K562 (cell line): ENCODE data around the gene HARS2. TPM values are rescaled to one million over a fixed set of nuclear protein-coding genes. Genes with fewer than 3 reads are reported as not detected.

Experiments
- ATF7 ChIP-seq: fragments of 450-650 bp; IDR thresholded peaks from 2 replicates; pipeline ENCODE4 v1.7.1; 2014; ENCODE audit warnings: mild to moderate bottlenecking, moderate library complexity
- C11orf30 ChIP-seq: fragments of 450-650 bp; IDR thresholded peaks from 2 replicates; pipeline ENCODE4 v1.6.1; 2016; ENCODE audit warnings: low read depth, mild to moderate bottlenecking
- CAMTA2 ChIP-seq: fragments of 250-450 bp; sonication (Bioruptor Pico); conservative IDR thresholded peaks from 2 replicates; pipeline ENCODE4 v1.5.1; 2022
- CREB1 ChIP-seq, 2 experiments: sonication (generic) in 1 of 2; formaldehyde crosslinking in 1 of 2; IDR thresholded peaks; 2 replicates each; pipeline versions ENCODE4 v1.6.1 to v1.8.0; 2012 to 2022; ENCODE audit warnings: inconsistent platforms in 1 of 2, mild to moderate bottlenecking in 1 of 2, missing genetic modification reagents in 1 of 2, moderate library complexity in 1 of 2
- DPF2 ChIP-seq: fragments of 450-650 bp; IDR thresholded peaks from 2 replicates; pipeline ENCODE4 v1.6.1; 2016
- GATAD2B ChIP-seq: fragments of 450-650 bp; IDR thresholded peaks from 2 replicates; pipeline ENCODE4 v1.6.1; 2017; ENCODE audit warnings: mild to moderate bottlenecking, borderline replicate concordance
- HDAC1 ChIP-seq, 2 experiments: fragments of 450-650 bp; IDR thresholded peaks; 2 replicates each; pipeline ENCODE4 v1.6.1; 2016 to 2017; ENCODE audit warnings: inconsistent platforms in 1 of 2, mild to moderate bottlenecking in 1 of 2, moderate library complexity in 1 of 2
- HNRNPH1 ChIP-seq: fragments of 200-400 bp; formaldehyde crosslinking; optimal IDR thresholded peaks from 2 replicates; pipeline ENCODE3; 2017; ENCODE audit warnings: low read depth, mild to moderate bottlenecking, low read length, moderate library complexity
- KLF16 ChIP-seq: IDR thresholded peaks from 2 replicates; pipeline ENCODE4 v1.6.1; 2016; ENCODE audit warnings: antibody characterized with exemption
- MEF2D ChIP-seq: conservative IDR thresholded peaks from 2 replicates; pipeline ENCODE4 v1.6.1; 2016; ENCODE audit warnings: low read depth, missing genetic modification characterization, missing compliant biosample characterization
- NFYB ChIP-seq: IDR thresholded peaks from 2 replicates; pipeline ENCODE4 v1.6.1; 2011; ENCODE audit warnings: mild to moderate bottlenecking, moderate library complexity; ENCODE audit not compliant: insufficient read length; ENCODE audit errors: extremely low read depth
- NONO ChIP-seq, 2 experiments: fragments of 200-400 bp in 1 of 2; fragments of 450-650 bp in 1 of 2; formaldehyde crosslinking in 1 of 2; IDR thresholded peaks; 2 replicates each; pipeline ENCODE4 v1.6.1; 2017; ENCODE audit warnings: low read depth in 2 of 2, mild to moderate bottlenecking in 2 of 2, moderate library complexity in 2 of 2, low read length in 1 of 2
- POLR2G ChIP-seq: fragments of 200-400 bp; formaldehyde crosslinking; IDR thresholded peaks from 2 replicates; pipeline ENCODE4 v1.6.1; 2017; ENCODE audit warnings: low read depth, mild to moderate bottlenecking, antibody characterized with exemption, low read length, moderate library complexity
- PURB ChIP-seq: sonication (generic); formaldehyde crosslinking; IDR thresholded peaks from 2 replicates; pipeline ENCODE4 v1.9.0; 2021; ENCODE audit warnings: low read depth, mild to moderate bottlenecking, missing genetic modification reagents
- SRSF3 ChIP-seq: fragments of 200-400 bp; formaldehyde crosslinking; IDR thresholded peaks from 2 replicates; pipeline ENCODE4 v1.6.1; 2016; ENCODE audit warnings: mild to moderate bottlenecking, low read length, moderate library complexity; ENCODE audit not compliant: insufficient read depth
- SRSF9 ChIP-seq: fragments of 200-400 bp; formaldehyde crosslinking; IDR thresholded peaks from 2 replicates; pipeline ENCODE4 v1.6.1; 2017; ENCODE audit warnings: low read depth, low read length, borderline replicate concordance
- TEAD4 ChIP-seq, 2 experiments: sonication (generic) in 1 of 2; formaldehyde crosslinking in 1 of 2; IDR thresholded peaks; 2 replicates each; pipeline versions ENCODE4 v1.6.1 to v1.8.0; 2012 to 2022; ENCODE audit warnings: borderline replicate concordance in 1 of 2, inconsistent platforms in 1 of 2, low read length in 1 of 2, mild to moderate bottlenecking in 1 of 2, missing genetic modification reagents in 1 of 2
- ZNF121 ChIP-seq: sonication (generic); formaldehyde crosslinking; conservative IDR thresholded peaks from 2 replicates; pipeline ENCODE4 v1.8.0; 2022; ENCODE audit warnings: missing genetic modification reagents
- ZNF175 ChIP-seq: fragments of 200-800 bp; sonication (Bioruptor generic); IDR thresholded peaks from 2 replicates; pipeline ENCODE4 v1.6.1; 2016; ENCODE audit warnings: low read depth, mild to moderate bottlenecking, missing genetic modification characterization, missing compliant biosample characterization
- ZNF232 ChIP-seq: sonication (generic); formaldehyde crosslinking; IDR thresholded peaks from 2 replicates; pipeline ENCODE4 v1.8.0; 2022; ENCODE audit warnings: mild to moderate bottlenecking, missing genetic modification reagents
- ZNF583 ChIP-seq: fragments of 250-450 bp; sonication (Bioruptor Pico); IDR thresholded peaks from 2 replicates; pipeline ENCODE4 v1.4.0; 2020
- ZNF589 ChIP-seq: fragments of 200-800 bp; sonication (Bioruptor generic); IDR thresholded peaks from 2 replicates; pipeline ENCODE4 v1.6.1; 2016; ENCODE audit warnings: low read depth, missing genetic modification characterization, missing compliant biosample characterization
- polyA plus RNA-seq, 8 experiments: library from polyadenylated mRNA; depleted of rRNA in 4 of 8; stranded (reverse) in 5 of 8; unstranded in 3 of 8; fragments of >200 nt; fragmentation: Nextera tagmentation in 2 of 8; fragmentation: Illumina TruSeq in 1 of 8; extraction: Ambion mirVana in 2 of 8; extraction: Trizol in 1 of 8; gene quantifications; 2 replicates each; pipeline versions ENCODE4 v1.2.1 to v1.2.3, GENCODE V29; 2011 to 2014; ENCODE audit warnings: inconsistent platforms in 1 of 8, missing spikeins in 1 of 8
- total RNA-seq, 7 experiments: library from RNA; depleted of rRNA in 6 of 7; stranded (reverse); fragments of >200 nt in 6 of 7; fragmentation: Illumina TruSeq in 2 of 7; extraction: Trizol in 2 of 7; gene quantifications; 2 replicates each; pipeline versions ENCODE4 v1.2.1 to v1.2.3, GENCODE V29; 2011 to 2021; ENCODE audit warnings: low replicate concordance in 1 of 7
- TF ChIP-seq, protein P1 (sequence below): fragments of 200-800 bp; sonication (Bioruptor generic); IDR thresholded peaks from 2 replicates; pipeline ENCODE4 v1.6.1; 2017; ENCODE audit warnings: missing genetic modification characterization, missing compliant biosample characterization
- TF ChIP-seq, protein P2 (sequence below): fragments of 250-450 bp; sonication (Bioruptor Pico); IDR thresholded peaks from 2 replicates; pipeline ENCODE4 v1.5.0; 2020; ENCODE audit warnings: mild to moderate bottlenecking
- TF ChIP-seq, protein P3 (sequence below): fragments of 250-450 bp; sonication (Bioruptor Pico); IDR thresholded peaks from 2 replicates; pipeline ENCODE4 v1.6.1; 2021; ENCODE audit warnings: mild to moderate bottlenecking
- TF ChIP-seq, protein P4 (sequence below): fragments of 450-650 bp; IDR thresholded peaks from 2 replicates; pipeline ENCODE4 v1.6.1; 2016; ENCODE audit warnings: low read depth, mild to moderate bottlenecking, moderate library complexity

Gene HARS2
- total and polyA plus RNA-seq, 9 of the 15 experiments (the other 6 are each of a cell fraction or from before 2014, with no cell fraction given): 8.5 to 41.6 (median 27.1) TPM

DNA sequence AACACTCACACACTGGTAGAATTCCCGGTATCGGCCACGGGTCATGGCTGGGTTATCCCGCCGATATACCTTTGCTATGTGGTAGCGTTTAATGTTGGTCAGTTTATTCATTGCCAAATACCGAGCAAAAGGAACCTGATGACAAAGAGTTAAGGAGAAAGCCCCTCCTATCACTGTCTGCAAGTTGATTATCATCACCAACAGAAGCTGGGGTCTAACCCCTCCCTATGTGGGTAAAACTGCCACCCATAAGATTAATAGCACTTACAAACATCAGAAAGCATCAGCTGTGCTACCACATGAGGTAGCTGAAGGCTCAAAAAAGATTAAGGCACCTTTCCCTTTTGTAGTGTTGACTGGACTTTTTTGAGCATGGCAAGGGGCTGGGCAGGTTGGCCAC is 12.3 kb upstream of the HARS2 start (continued):
- TF ChIP-seq NFYB (no peak), ZNF121 (CRISPR knock-in tag) (no peak), NONO (IDR thresholded peaks at IDR 0.05; ENCODE audit: low read depth in 2 of 2, low read length in 1 of 2) (no peak), ZNF232 (CRISPR knock-in tag) (no peak), SRSF3 (no peak), GATAD2B (no peak), CREB1 (IDR thresholded peaks at IDR 0.05) (peak; percentile 17; the same call in 1 of the 2 replicates), CREB1 (CRISPR knock-in tag; IDR thresholded peaks at IDR 0.05) (no peak), ZNF589 (CRISPR knock-in tag) (no peak), SRSF9 (no peak), HNRNPH1 (no peak), HDAC1 (IDR thresholded peaks at IDR 0.05) (no peak), MEF2D (tag) (no peak), TEAD4 (IDR thresholded peaks at IDR 0.05; ENCODE audit: low read length) (peak; percentile 84), TEAD4 (CRISPR knock-in tag; IDR thresholded peaks at IDR 0.05; ENCODE audit: borderline replicate concordance) (no peak), C11orf30 (no peak), ATF7 (no peak), POLR2G (no peak), KLF16 (peak; percentile 49; the same call in 1 of the 2 replicates), ZNF175 (CRISPR knock-in tag) (no peak), CAMTA2 (CRISPR knock-in tag) (no peak), PURB (CRISPR knock-in tag) (no peak), ZNF583 (CRISPR knock-in tag) (no peak), DPF2 (peak; percentile 71)
- TF ChIP-seq, protein P1, sequence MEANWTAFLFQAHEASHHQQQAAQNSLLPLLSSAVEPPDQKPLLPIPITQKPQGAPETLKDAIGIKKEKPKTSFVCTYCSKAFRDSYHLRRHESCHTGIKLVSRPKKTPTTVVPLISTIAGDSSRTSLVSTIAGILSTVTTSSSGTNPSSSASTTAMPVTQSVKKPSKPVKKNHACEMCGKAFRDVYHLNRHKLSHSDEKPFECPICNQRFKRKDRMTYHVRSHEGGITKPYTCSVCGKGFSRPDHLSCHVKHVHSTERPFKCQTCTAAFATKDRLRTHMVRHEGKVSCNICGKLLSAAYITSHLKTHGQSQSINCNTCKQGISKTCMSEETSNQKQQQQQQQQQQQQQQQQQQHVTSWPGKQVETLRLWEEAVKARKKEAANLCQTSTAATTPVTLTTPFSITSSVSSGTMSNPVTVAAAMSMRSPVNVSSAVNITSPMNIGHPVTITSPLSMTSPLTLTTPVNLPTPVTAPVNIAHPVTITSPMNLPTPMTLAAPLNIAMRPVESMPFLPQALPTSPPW (CRISPR knock-in tag): peak; percentile 75
- TF ChIP-seq, protein P2, sequence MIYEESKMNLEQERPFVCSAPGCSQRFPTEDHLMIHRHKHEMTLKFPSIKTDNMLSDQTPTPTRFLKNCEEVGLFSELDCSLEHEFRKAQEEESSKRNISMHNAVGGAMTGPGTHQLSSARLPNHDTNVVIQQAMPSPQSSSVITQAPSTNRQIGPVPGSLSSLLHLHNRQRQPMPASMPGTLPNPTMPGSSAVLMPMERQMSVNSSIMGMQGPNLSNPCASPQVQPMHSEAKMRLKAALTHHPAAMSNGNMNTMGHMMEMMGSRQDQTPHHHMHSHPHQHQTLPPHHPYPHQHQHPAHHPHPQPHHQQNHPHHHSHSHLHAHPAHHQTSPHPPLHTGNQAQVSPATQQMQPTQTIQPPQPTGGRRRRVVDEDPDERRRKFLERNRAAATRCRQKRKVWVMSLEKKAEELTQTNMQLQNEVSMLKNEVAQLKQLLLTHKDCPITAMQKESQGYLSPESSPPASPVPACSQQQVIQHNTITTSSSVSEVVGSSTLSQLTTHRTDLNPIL (CRISPR knock-in tag): no peak
- TF ChIP-seq, protein P3, sequence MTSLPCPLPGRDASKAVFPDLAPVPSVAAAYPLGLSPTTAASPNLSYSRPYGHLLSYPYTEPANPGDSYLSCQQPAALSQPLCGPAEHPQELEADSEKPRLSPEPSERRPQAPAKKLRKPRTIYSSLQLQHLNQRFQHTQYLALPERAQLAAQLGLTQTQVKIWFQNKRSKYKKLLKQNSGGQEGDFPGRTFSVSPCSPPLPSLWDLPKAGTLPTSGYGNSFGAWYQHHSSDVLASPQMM (CRISPR knock-in tag): no peak
- TF ChIP-seq, protein P4, sequence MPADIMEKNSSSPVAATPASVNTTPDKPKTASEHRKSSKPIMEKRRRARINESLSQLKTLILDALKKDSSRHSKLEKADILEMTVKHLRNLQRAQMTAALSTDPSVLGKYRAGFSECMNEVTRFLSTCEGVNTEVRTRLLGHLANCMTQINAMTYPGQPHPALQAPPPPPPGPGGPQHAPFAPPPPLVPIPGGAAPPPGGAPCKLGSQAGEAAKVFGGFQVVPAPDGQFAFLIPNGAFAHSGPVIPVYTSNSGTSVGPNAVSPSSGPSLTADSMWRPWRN: no peak
